K562 (cell line): ENCODE measurements around the gene RMI1. TPM values are rescaled to one million over a fixed set of nuclear protein-coding genes. Genes with fewer than 3 reads are reported as not detected.
A peak's percentile ranks its signal among the peaks of the same experiment; 100 is the strongest.

ENCODE experiments used
- ARID1B ChIP-seq: fragments of 450-650 bp; IDR thresholded peaks from 2 replicates; pipeline ENCODE4 v1.6.1; 2016; ENCODE audit warnings: antibody characterized with exemption, mild to moderate bottlenecking, inconsistent platforms
- CHD2 ChIP-seq: IDR thresholded peaks from 2 replicates; pipeline ENCODE4 v1.6.1; 2011; ENCODE audit warnings: low read depth, low read length
- CSDE1 ChIP-seq, 2 experiments: fragments of 450-650 bp; IDR thresholded peaks; 2 replicates each; pipeline ENCODE4 v1.6.1; 2016; ENCODE audit warnings: mild to moderate bottlenecking in 1 of 2
- CXXC5 ChIP-seq: fragments of 250-450 bp; sonication (Bioruptor Pico); IDR thresholded peaks from 2 replicates; pipeline ENCODE4 v1.8.0; 2022; ENCODE audit warnings: inconsistent platforms, mild to moderate bottlenecking, moderate library complexity
- EP300 ChIP-seq: IDR thresholded peaks from 2 replicates; pipeline ENCODE4 v1.6.1; 2012; ENCODE audit warnings: low read length, improper control_type of control experiment
- HDAC1 ChIP-seq, 2 experiments: fragments of 450-650 bp; IDR thresholded peaks; 2 replicates each; pipeline ENCODE4 v1.6.1; 2016 to 2017; ENCODE audit warnings: inconsistent platforms in 1 of 2, mild to moderate bottlenecking in 1 of 2, moderate library complexity in 1 of 2
- HES1 ChIP-seq: fragments of 450-650 bp; IDR thresholded peaks from 2 replicates; pipeline ENCODE4 v1.6.1; 2016; ENCODE audit warnings: low read depth, mild to moderate bottlenecking, moderate library complexity
- HMGN3 ChIP-seq: IDR thresholded peaks from 2 replicates; pipeline ENCODE4 v1.6.1; 2011; ENCODE audit warnings: borderline replicate concordance, low read depth, mild to moderate bottlenecking, mixed read lengths, low read length; ENCODE audit not compliant: insufficient read length; ENCODE audit errors: extremely low read depth
- ID3 ChIP-seq, 2 experiments: fragments of 250-450 bp in 1 of 2; fragments of 450-650 bp in 1 of 2; sonication (Bioruptor Pico) in 1 of 2; IDR thresholded peaks; 2 replicates each; pipeline versions ENCODE4 v1.6.1 to v1.8.0; 2016 to 2021; ENCODE audit warnings: mild to moderate bottlenecking in 2 of 2, moderate library complexity in 2 of 2, missing compliant biosample characterization in 1 of 2, missing genetic modification characterization in 1 of 2
- MNT ChIP-seq, 2 experiments: fragments of 450-650 bp; conservative IDR thresholded peaks; 2 replicates each; pipeline ENCODE4 v1.6.1; 2017; ENCODE audit warnings: mild to moderate bottlenecking in 2 of 2, moderate library complexity in 2 of 2
- NFE2 ChIP-seq: IDR thresholded peaks from 2 replicates; pipeline ENCODE4 v1.6.1; 2014; ENCODE audit warnings: antibody characterized with exemption, low read depth
- NR4A1 ChIP-seq, 2 experiments: fragments of 250-450 bp in 1 of 2; fragments of 450-650 bp in 1 of 2; sonication (Bioruptor Pico) in 1 of 2; IDR thresholded peaks; 2 replicates each; pipeline versions ENCODE4 v1.4.0 to v1.6.1; 2016 to 2020; ENCODE audit warnings: mild to moderate bottlenecking in 2 of 2, missing compliant biosample characterization in 1 of 2, missing genetic modification characterization in 1 of 2, moderate library complexity in 1 of 2
- NUFIP1 ChIP-seq: fragments of 450-650 bp; IDR thresholded peaks from 2 replicates; pipeline ENCODE4 v1.6.1; 2018; ENCODE audit not compliant: partially characterized antibody
- RBM34 ChIP-seq: fragments of 200-400 bp; formaldehyde crosslinking; IDR thresholded peaks from 2 replicates; pipeline ENCODE4 v1.6.1; 2018; ENCODE audit warnings: low read length, borderline replicate concordance; ENCODE audit not compliant: insufficient read depth
- SOX6 ChIP-seq: fragments of 450-650 bp; IDR thresholded peaks from 2 replicates; pipeline ENCODE4 v1.6.1; 2014; ENCODE audit warnings: mild to moderate bottlenecking
- SRF ChIP-seq, 2 experiments: fragments of 250-450, 450-650 bp in 1 of 2; sonication (Bioruptor Pico) in 1 of 2; sonication (generic) in 1 of 2; formaldehyde crosslinking; IDR thresholded peaks; 2 replicates each; pipeline versions ENCODE4 v1.5.0 to v1.5.1; 2020 to 2022; ENCODE audit warnings: mild to moderate bottlenecking in 1 of 2, missing genetic modification reagents in 1 of 2
- STAT5B ChIP-seq: fragments of 250-450 bp; sonication (Bioruptor Pico); IDR thresholded peaks from 2 replicates; pipeline ENCODE4 v1.8.0; 2021; ENCODE audit warnings: mild to moderate bottlenecking, inconsistent platforms
- TCF7 ChIP-seq: sonication (generic); IDR thresholded peaks from 2 replicates; pipeline ENCODE4 v1.6.1; 2016; ENCODE audit warnings: antibody characterized with exemption, borderline replicate concordance
- U2AF2 ChIP-seq: fragments of 200-400 bp; formaldehyde crosslinking; optimal IDR thresholded peaks from 2 replicates; pipeline ENCODE3; 2017; ENCODE audit warnings: low read depth, mild to moderate bottlenecking, low read length
- VEZF1 ChIP-seq: fragments of 200-800 bp; sonication (Bioruptor generic); IDR thresholded peaks from 2 replicates; pipeline ENCODE4 v1.6.1; 2017; ENCODE audit warnings: missing genetic modification characterization, missing compliant biosample characterization
- XRCC5 ChIP-seq: fragments of 200-400 bp; formaldehyde crosslinking; IDR thresholded peaks from 2 replicates; pipeline ENCODE4 v1.6.1; 2017; ENCODE audit warnings: low read depth, mild to moderate bottlenecking, low read length
- ZNF165 ChIP-seq: fragments of 250-450 bp; sonication (Bioruptor Pico); IDR thresholded peaks from 2 replicates; pipeline ENCODE4 v1.4.0; 2020; ENCODE audit warnings: borderline replicate concordance
- ZNF3 ChIP-seq: fragments of 250-450 bp; sonication (Bioruptor Pico); IDR thresholded peaks from 2 replicates; pipeline ENCODE4 v1.5.0; 2021; ENCODE audit warnings: mild to moderate bottlenecking, moderate library complexity
- ZNF586 ChIP-seq: fragments of 450-650 bp; formaldehyde crosslinking; conservative IDR thresholded peaks from 2 replicates; pipeline ENCODE4 v1.4.0; 2020; ENCODE audit warnings: mild to moderate bottlenecking, moderate library complexity
- polyA plus RNA-seq, 8 experiments: library from polyadenylated mRNA; depleted of rRNA in 4 of 8; stranded (reverse) in 5 of 8; unstranded in 3 of 8; fragments of >200 nt; fragmentation: Nextera tagmentation in 2 of 8; fragmentation: Illumina TruSeq in 1 of 8; extraction: Ambion mirVana in 2 of 8; extraction: Trizol in 1 of 8; gene quantifications; 2 replicates each; pipeline versions ENCODE4 v1.2.1 to v1.2.3, GENCODE V29; 2011 to 2014; ENCODE audit warnings: inconsistent platforms in 1 of 8, missing spikeins in 1 of 8
- total RNA-seq, 7 experiments: library from RNA; depleted of rRNA in 6 of 7; stranded (reverse); fragments of >200 nt in 6 of 7; fragmentation: Illumina TruSeq in 2 of 7; extraction: Trizol in 2 of 7; gene quantifications; 2 replicates each; pipeline versions ENCODE4 v1.2.1 to v1.2.3, GENCODE V29; 2011 to 2021; ENCODE audit warnings: low replicate concordance in 1 of 7

The RMI1 gene
- total and polyA plus RNA-seq, 9 of the 15 experiments (the other 6 are each of a cell fraction or from before 2014, with no cell fraction given) = 3.0 to 17.4 (median 10.6) TPM

GRCh38 chr9:83978992-83979811 is 1.4 kb upstream of the RMI1 start (continued):
- TF ChIP-seq CXXC5 (CRISPR knock-in tag) (peak; percentile 4; the same call in 1 of the 2 replicates), ZNF586 (CRISPR knock-in tag) (no peak), EP300 (no peak), ID3 (CRISPR knock-in tag; IDR thresholded peaks at IDR 0.05) (no peak), ID3 (tag; IDR thresholded peaks at IDR 0.05) (no peak), CSDE1 (IDR thresholded peaks at IDR 0.05) (no peak), STAT5B (CRISPR knock-in tag) (no peak), NFE2 (no peak), XRCC5 (0 out of 2 replicates have a peak, but pooled peaks have one; percentile 12), HDAC1 (IDR thresholded peaks at IDR 0.05) (0 out of 4 replicates have a peak, but pooled peaks of 1 of the 2 experiments have one; percentile 26), MNT (conservative IDR thresholded peaks at IDR 0.05) (peak; percentile 80 to 86), HES1 (no peak), VEZF1 (CRISPR knock-in tag) (peak; percentile 74), SRF (CRISPR knock-in tag; IDR thresholded peaks at IDR 0.05) (no peak), NR4A1 (CRISPR knock-in tag; IDR thresholded peaks at IDR 0.05) (no peak), NR4A1 (tag; IDR thresholded peaks at IDR 0.05) (no peak), CHD2 (no peak), ZNF3 (CRISPR knock-in tag) (no peak), ZNF165 (no peak), NUFIP1 (no peak), ARID1B (no peak), RBM34 (no peak), U2AF2 (no peak), HMGN3 (peak; percentile 38), TCF7 (no peak), SOX6 (no peak)
